GM12875 (cell line): ENCODE data around the gene PARD3.
A peak's percentile ranks its signal among the peaks of the same experiment; 100 is the strongest.

ENCODE experiments used
- H3K4me3 ChIP-seq: one replicate; pipeline ENCODE4 v1.5.1; 2011; ENCODE audit warnings: low read depth, low read length, control low read depth
- TF ChIP-seq, protein P1 (sequence below): IDR thresholded peaks from 2 replicates; pipeline ENCODE4 v1.5.1; 2011; ENCODE audit warnings: low read depth, mild to moderate bottlenecking, control low read depth, inconsistent platforms, low read length, moderate library complexity, borderline replicate concordance; ENCODE audit not compliant: insufficient read depth

Gene PARD3

DNA sequence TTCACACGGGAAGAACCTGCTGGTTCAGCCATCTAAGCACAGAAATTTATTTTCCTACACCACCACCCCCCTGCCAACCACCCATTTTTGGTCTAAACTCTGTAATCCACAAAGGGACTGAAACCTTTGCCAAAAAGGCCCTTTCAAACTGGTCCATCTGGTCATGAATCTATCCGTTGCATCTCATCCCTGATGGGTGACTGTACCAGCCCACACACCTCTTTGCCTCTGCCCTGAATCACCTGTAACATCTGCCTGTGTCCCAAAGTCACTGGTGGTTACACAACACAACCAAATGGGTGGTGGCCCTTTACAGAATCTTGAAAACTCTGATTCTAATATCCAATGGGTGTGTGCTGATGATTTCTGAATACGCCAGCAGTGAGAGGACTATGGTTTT, 503.4 kb downstream of the PARD3 start:
- TF ChIP-seq, protein P1, sequence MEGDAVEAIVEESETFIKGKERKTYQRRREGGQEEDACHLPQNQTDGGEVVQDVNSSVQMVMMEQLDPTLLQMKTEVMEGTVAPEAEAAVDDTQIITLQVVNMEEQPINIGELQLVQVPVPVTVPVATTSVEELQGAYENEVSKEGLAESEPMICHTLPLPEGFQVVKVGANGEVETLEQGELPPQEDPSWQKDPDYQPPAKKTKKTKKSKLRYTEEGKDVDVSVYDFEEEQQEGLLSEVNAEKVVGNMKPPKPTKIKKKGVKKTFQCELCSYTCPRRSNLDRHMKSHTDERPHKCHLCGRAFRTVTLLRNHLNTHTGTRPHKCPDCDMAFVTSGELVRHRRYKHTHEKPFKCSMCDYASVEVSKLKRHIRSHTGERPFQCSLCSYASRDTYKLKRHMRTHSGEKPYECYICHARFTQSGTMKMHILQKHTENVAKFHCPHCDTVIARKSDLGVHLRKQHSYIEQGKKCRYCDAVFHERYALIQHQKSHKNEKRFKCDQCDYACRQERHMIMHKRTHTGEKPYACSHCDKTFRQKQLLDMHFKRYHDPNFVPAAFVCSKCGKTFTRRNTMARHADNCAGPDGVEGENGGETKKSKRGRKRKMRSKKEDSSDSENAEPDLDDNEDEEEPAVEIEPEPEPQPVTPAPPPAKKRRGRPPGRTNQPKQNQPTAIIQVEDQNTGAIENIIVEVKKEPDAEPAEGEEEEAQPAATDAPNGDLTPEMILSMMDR: no peak
- H3K4me3 ChIP-seq: no peak overlapping the region

DNA sequence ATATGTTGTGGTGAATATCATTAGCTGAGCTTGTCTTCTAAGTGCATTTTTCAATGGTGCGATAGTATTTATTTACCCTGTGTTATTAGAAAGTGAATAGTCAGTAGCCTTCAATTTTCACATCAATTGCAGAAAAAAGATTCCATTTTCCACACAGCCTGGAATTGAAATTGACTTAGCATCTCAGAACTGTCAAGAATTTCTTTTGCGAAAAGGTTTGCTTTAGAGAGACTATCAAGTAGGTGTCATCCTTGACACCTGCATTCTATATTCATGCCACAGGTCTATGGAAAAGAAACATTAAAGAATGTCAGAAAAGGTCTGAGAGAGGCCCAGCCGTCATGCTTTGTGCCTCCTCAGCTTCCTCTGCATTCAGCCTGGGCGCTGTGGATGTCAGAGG, 504.9 kb downstream of the PARD3 start:
- TF ChIP-seq, protein P1: no peak
- no peak overlapping the region for H3K4me3 ChIP-seq

DNA sequence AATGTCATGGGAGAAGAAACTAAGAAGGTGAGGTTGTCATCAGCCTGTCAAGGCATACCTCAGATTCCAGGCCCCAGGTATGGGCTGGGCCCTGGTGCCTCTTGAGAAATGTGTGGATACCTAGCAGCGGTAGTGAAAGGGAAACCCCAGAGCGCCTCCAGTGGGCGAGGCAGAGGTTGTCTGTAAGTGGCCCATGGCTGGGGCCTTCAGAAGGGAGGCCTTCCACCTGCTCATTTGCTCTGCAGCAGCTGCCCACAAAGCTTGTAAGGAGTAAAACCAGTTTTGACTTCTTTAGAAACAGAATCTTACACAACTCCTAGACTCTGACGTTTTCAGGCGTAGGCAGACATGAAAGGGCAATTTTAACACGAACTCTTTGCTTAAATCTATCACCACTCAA, 509.9 kb downstream of the PARD3 start:
- H3K4me3 ChIP-seq: no peak overlapping the region
- TF ChIP-seq, protein P1: peak; percentile 50

- no peak overlapping the region for H3K4me3 ChIP-seq
- TF ChIP-seq, protein P1: no peak
Measured at GRCh38 chr10:34303022-34303421, 512.1 kb downstream of the PARD3 start.

GRCh38 chr10:34299105-34299611, 515.9 kb downstream of the PARD3 start:
- TF ChIP-seq, protein P1: no peak
- no peak overlapping the region for H3K4me3 ChIP-seq

DNA sequence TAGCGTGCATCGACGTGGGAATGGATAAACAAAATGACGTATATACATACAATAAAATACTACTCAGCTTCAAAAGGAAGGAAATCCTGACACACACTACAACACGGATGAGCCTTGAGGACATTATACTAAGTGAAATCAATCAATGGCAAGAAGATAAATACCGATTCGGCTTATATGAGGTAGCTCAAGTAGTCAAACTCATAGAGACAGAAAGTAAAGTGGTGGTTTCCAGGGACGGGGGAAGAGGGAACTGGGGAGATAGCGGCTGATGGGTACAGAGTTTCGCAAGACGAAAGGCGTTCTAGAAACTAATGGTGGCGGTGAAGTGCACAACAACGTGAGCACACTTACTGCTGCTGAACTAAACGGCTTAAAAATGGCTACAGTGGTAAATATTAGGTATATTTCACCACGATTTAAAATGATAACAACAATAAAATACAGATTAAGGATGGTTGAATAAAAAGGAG, 516.7 kb downstream of the PARD3 start:
- H3K4me3 ChIP-seq: no peak overlapping the region
- TF ChIP-seq, protein P1: no peak

DNA sequence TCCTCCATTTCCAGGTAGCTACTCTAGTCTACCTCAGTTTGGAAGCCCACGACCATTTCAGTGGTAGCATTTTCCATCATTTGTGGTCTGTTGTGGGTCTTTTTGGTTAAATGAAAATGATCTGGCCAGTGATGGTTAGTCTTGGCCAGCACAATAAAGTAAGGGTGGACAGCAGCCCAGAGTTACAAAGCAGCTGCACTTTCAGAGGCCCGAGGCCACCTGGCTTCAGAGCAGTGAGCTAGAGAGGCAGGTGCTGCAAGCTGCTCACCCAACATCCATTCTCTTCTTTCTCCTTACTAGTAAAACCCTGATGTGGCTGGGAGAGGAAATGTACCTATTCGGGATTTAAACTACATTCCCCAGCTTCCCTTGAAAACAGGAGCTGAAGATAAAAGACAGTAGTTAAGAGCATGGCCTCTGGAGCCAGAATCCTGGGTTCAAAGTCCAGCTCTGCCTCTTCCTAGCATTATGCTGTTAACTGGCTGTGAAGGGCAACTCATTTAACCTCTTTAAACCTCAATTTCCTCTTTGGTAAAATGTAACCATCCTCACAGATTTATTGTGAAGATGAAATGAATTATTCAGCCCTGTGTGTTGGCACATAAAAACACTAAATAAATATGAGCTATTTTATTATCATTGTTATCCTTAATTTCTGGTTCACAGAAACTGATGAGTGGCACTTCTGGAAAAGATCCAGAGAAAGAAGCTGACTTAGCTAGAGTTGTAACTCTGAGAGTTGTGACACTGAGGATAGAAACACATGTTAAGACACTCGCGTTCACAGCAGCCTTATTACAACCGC, 517.4 kb downstream of the PARD3 start:
- no peak overlapping the region for H3K4me3 ChIP-seq
- TF ChIP-seq, protein P1: no peak
